ENCODE results near the gene ZBTB7C.

ZBTB7C gene

GRCh38 chr18:48260237-48260636 lies 148.9 kb downstream of the ZBTB7C start:
- TF ChIP-seq SUZ12 (IDR thresholded peaks at IDR 0.05; ENCODE audit: extremely low read depth, insufficient read depth, insufficient read length) (no peak), YY1 (IDR thresholded peaks at IDR 0.05; ENCODE audit: insufficient read depth, insufficient read length) (no peak), ZNF274 (IDR thresholded peaks at IDR 0.05; ENCODE audit: low read depth, low read length) (no peak)
- no peaks in the 10 kb centered on the region for H3K4me1 ChIP-seq (ENCODE audit: insufficient read depth, insufficient read length)
- H3K27me3 ChIP-seq (ENCODE audit: insufficient read depth, insufficient read length), result no peaks in the 10 kb centered on the region
- no peaks in the 10 kb centered on the region for H3K36me3 ChIP-seq (ENCODE audit: insufficient read depth, insufficient read length, low read length)
- H3K4me3 ChIP-seq (ENCODE audit: insufficient read length, low read depth), result no peak overlapping the region
- H3K9me3 ChIP-seq (ENCODE audit: insufficient read depth, low read length), result no peaks in the 10 kb centered on the region
- no peak overlapping the region for H3K9ac ChIP-seq (ENCODE audit: insufficient read length, low read depth)
- no peak for DNase-seq (ENCODE audit: low read depth, low spot score)

GRCh38 chr18:48256848-48257247 lies 152.3 kb downstream of the ZBTB7C start:
- H3K27me3 ChIP-seq (ENCODE audit: insufficient read depth, insufficient read length), result no peaks in the 10 kb centered on the region
- no peak for DNase-seq (ENCODE audit: low read depth, low spot score)
- TF ChIP-seq YY1 (IDR thresholded peaks at IDR 0.05; ENCODE audit: insufficient read depth, insufficient read length), result no peak
- no peak for TF ChIP-seq ZNF274 (IDR thresholded peaks at IDR 0.05; ENCODE audit: low read depth, low read length)
- TF ChIP-seq SUZ12 (IDR thresholded peaks at IDR 0.05; ENCODE audit: extremely low read depth, insufficient read depth, insufficient read length), result no peak
- no peaks in the 10 kb centered on the region for H3K4me1 ChIP-seq (ENCODE audit: insufficient read depth, insufficient read length)
- H3K4me3 ChIP-seq (ENCODE audit: insufficient read length, low read depth), result no peak overlapping the region
- no peaks in the 10 kb centered on the region for H3K36me3 ChIP-seq (ENCODE audit: insufficient read depth, insufficient read length, low read length)
- no peak overlapping the region for H3K9ac ChIP-seq (ENCODE audit: insufficient read length, low read depth)
- no peaks in the 10 kb centered on the region for H3K9me3 ChIP-seq (ENCODE audit: insufficient read depth, low read length)

GRCh38 chr18:48254077-48254602 lies 155.0 kb downstream of the ZBTB7C start:
- no peak for TF ChIP-seq SUZ12 (IDR thresholded peaks at IDR 0.05; ENCODE audit: extremely low read depth, insufficient read depth, insufficient read length)
- no peak for TF ChIP-seq YY1 (IDR thresholded peaks at IDR 0.05; ENCODE audit: insufficient read depth, insufficient read length)
- H3K9me3 ChIP-seq (ENCODE audit: insufficient read depth, low read length), result no peaks in the 10 kb centered on the region
- H3K4me3 ChIP-seq (ENCODE audit: insufficient read length, low read depth), result no peak overlapping the region
- no peak overlapping the region for H3K9ac ChIP-seq (ENCODE audit: insufficient read length, low read depth)
- H3K36me3 ChIP-seq (ENCODE audit: insufficient read depth, insufficient read length, low read length), result no peaks in the 10 kb centered on the region
- DNase-seq (ENCODE audit: low read depth, low spot score), result no peak
- H3K27me3 ChIP-seq (ENCODE audit: insufficient read depth, insufficient read length), result no peaks in the 10 kb centered on the region
- H3K4me1 ChIP-seq (ENCODE audit: insufficient read depth, insufficient read length), result no peaks in the 10 kb centered on the region

GRCh38 chr18:48252525-48252924 lies 156.7 kb downstream of the ZBTB7C start:
- Histone ChIP-seq H3K36me3 (ENCODE audit: insufficient read depth, insufficient read length, low read length) (no peaks in the 10 kb centered on the region), H3K27me3 (ENCODE audit: insufficient read depth, insufficient read length) (no peaks in the 10 kb centered on the region), H3K9ac (ENCODE audit: insufficient read length, low read depth) (no peak overlapping the region), H3K4me1 (ENCODE audit: insufficient read depth, insufficient read length) (no peaks in the 10 kb centered on the region), H3K9me3 (ENCODE audit: insufficient read depth, low read length) (no peaks in the 10 kb centered on the region; the same call in 1 of the 2 replicates), H3K4me3 (ENCODE audit: insufficient read length, low read depth) (no peak overlapping the region)
- TF ChIP-seq ZNF274 (IDR thresholded peaks at IDR 0.05; ENCODE audit: low read depth, low read length) (no peak), SUZ12 (IDR thresholded peaks at IDR 0.05; ENCODE audit: extremely low read depth, insufficient read depth, insufficient read length) (no peak), YY1 (IDR thresholded peaks at IDR 0.05; ENCODE audit: insufficient read depth, insufficient read length) (no peak)
- DNase-seq (ENCODE audit: low read depth, low spot score), result no peak

GRCh38 chr18:48250918-48251317 lies 158.3 kb downstream of the ZBTB7C start:
- H3K4me1 ChIP-seq (ENCODE audit: insufficient read depth, insufficient read length), result no peaks in the 10 kb centered on the region
- DNase-seq (ENCODE audit: low read depth, low spot score), result no peak
- no peak overlapping the region for H3K4me3 ChIP-seq (ENCODE audit: insufficient read length, low read depth)
- H3K9me3 ChIP-seq (ENCODE audit: insufficient read depth, low read length), result no peaks in the 10 kb centered on the region; the same call in 1 of the 2 replicates
- H3K9ac ChIP-seq (ENCODE audit: insufficient read length, low read depth), result no peak overlapping the region
- TF ChIP-seq YY1 (IDR thresholded peaks at IDR 0.05; ENCODE audit: insufficient read depth, insufficient read length) (no peak), ZNF274 (IDR thresholded peaks at IDR 0.05; ENCODE audit: low read depth, low read length) (no peak), SUZ12 (IDR thresholded peaks at IDR 0.05; ENCODE audit: extremely low read depth, insufficient read depth, insufficient read length) (no peak)
- no peaks in the 10 kb centered on the region for H3K27me3 ChIP-seq (ENCODE audit: insufficient read depth, insufficient read length)
- no peaks in the 10 kb centered on the region for H3K36me3 ChIP-seq (ENCODE audit: insufficient read depth, insufficient read length, low read length)

- no peaks in the 10 kb centered on the region for H3K4me1 ChIP-seq (ENCODE audit: insufficient read depth, insufficient read length)
- no peak for DNase-seq (ENCODE audit: low read depth, low spot score)
- H3K36me3 ChIP-seq (ENCODE audit: insufficient read depth, insufficient read length, low read length), result no peaks in the 10 kb centered on the region
- H3K27me3 ChIP-seq (ENCODE audit: insufficient read depth, insufficient read length), result no peaks in the 10 kb centered on the region
- H3K9ac ChIP-seq (ENCODE audit: insufficient read length, low read depth), result no peak overlapping the region
- TF ChIP-seq ZNF274 (IDR thresholded peaks at IDR 0.05; ENCODE audit: low read depth, low read length) (no peak), YY1 (IDR thresholded peaks at IDR 0.05; ENCODE audit: insufficient read depth, insufficient read length) (no peak), SUZ12 (IDR thresholded peaks at IDR 0.05; ENCODE audit: extremely low read depth, insufficient read depth, insufficient read length) (no peak)
- H3K9me3 ChIP-seq (ENCODE audit: insufficient read depth, low read length), result no peaks in the 10 kb centered on the region; the same call in 1 of the 2 replicates
- H3K4me3 ChIP-seq (ENCODE audit: insufficient read length, low read depth), result no peak overlapping the region
Observed at GRCh38 chr18:48250362-48250907, 158.7 kb downstream of the ZBTB7C start.

- no peaks in the 10 kb centered on the region; the same call in 1 of the 2 replicates for H3K9me3 ChIP-seq (ENCODE audit: insufficient read depth, low read length)
- no peaks in the 10 kb centered on the region for H3K27me3 ChIP-seq (ENCODE audit: insufficient read depth, insufficient read length)
- H3K36me3 ChIP-seq (ENCODE audit: insufficient read depth, insufficient read length, low read length), result no peaks in the 10 kb centered on the region
- H3K4me1 ChIP-seq (ENCODE audit: insufficient read depth, insufficient read length), result no peaks in the 10 kb centered on the region
- TF ChIP-seq SUZ12 (IDR thresholded peaks at IDR 0.05; ENCODE audit: extremely low read depth, insufficient read depth, insufficient read length), result no peak
- no peak for TF ChIP-seq YY1 (IDR thresholded peaks at IDR 0.05; ENCODE audit: insufficient read depth, insufficient read length)
- TF ChIP-seq ZNF274 (IDR thresholded peaks at IDR 0.05; ENCODE audit: low read depth, low read length), result no peak
- DNase-seq (ENCODE audit: low read depth, low spot score), result no peak
- no peak overlapping the region for H3K9ac ChIP-seq (ENCODE audit: insufficient read length, low read depth)
- H3K4me3 ChIP-seq (ENCODE audit: insufficient read length, low read depth), result no peak overlapping the region
Observed at GRCh38 chr18:48249854-48250253, 159.3 kb downstream of the ZBTB7C start.

All from NT2/D1 (cell line).